OCI-LY1 (cell line): ENCODE results near the gene TMPRSS7.

Experiments used
- H2AFZ ChIP-seq: fragments of 200-600 bp; sonication (generic), shearing (Covaris generic); 2 replicates; pipeline ENCODE4 v1.6.0; 2014; ENCODE audit warnings: antibody characterized with exemption, mild to moderate bottlenecking, low read length
- H3F3A ChIP-seq: fragments of 200-600 bp; sonication (generic), shearing (Covaris generic); 2 replicates; pipeline ENCODE4 v1.6.0; 2014; ENCODE audit warnings: mild to moderate bottlenecking, antibody characterized with exemption, low read length, moderate library complexity; ENCODE audit not compliant: insufficient read depth
- H3K27ac ChIP-seq: fragments of 200-600 bp; sonication (generic); 2 replicates; pipeline ENCODE4 v1.5.1; 2014; ENCODE audit warnings: low read length, mixed run types, mild to moderate bottlenecking, low read depth; ENCODE audit not compliant: poor library complexity, severe bottlenecking
- H3K27me3 ChIP-seq: fragments of 200-600 bp; sonication (generic); 2 replicates; pipeline ENCODE4 v1.6.0; 2014; ENCODE audit warnings: antibody characterized with exemption, mild to moderate bottlenecking, low read length, moderate library complexity; ENCODE audit not compliant: insufficient read depth
- H3K36me3 ChIP-seq: fragments of 200-600 bp; sonication (generic); 2 replicates; pipeline ENCODE4 v1.6.1; 2014; ENCODE audit warnings: mild to moderate bottlenecking, antibody characterized with exemption, low read length, moderate library complexity, mixed read lengths; ENCODE audit not compliant: insufficient read depth
- H3K4me1 ChIP-seq: fragments of 200-600 bp; sonication (generic); 2 replicates; pipeline ENCODE4 v1.5.1; 2014; ENCODE audit warnings: mild to moderate bottlenecking, low read length, moderate library complexity; ENCODE audit not compliant: insufficient read depth, severe bottlenecking
- H3K4me2 ChIP-seq: fragments of 200-600 bp; sonication (generic), shearing (Covaris generic); 2 replicates; pipeline ENCODE4 v1.6.1; 2014; ENCODE audit warnings: low read length
- H3K4me3 ChIP-seq: fragments of 200-600 bp; sonication (generic); 2 replicates; pipeline ENCODE4 v1.5.1; 2014; ENCODE audit warnings: low read length, low read depth, mild to moderate bottlenecking, mixed read lengths; ENCODE audit not compliant: poor library complexity, severe bottlenecking
- H3K79me2 ChIP-seq: fragments of 200-600 bp; shearing (Covaris generic); 2 replicates; pipeline ENCODE4 v1.6.1; 2016; ENCODE audit warnings: mixed run types, low read length, mixed read lengths; ENCODE audit not compliant: insufficient read depth
- H3K9ac ChIP-seq: fragments of 200-600 bp; sonication (generic), shearing (Covaris generic); 2 replicates; pipeline ENCODE4 v1.6.1; 2014; ENCODE audit warnings: mild to moderate bottlenecking, low read length, mixed read lengths
- H3K9me2 ChIP-seq: fragments of 200-600 bp; sonication (generic), shearing (Covaris generic); 2 replicates; pipeline ENCODE4 v1.6.1; 2014; ENCODE audit warnings: low read depth, mild to moderate bottlenecking, low read length, mixed read lengths
- H3K9me3 ChIP-seq: fragments of 200-600 bp; shearing (Covaris generic); 2 replicates; pipeline ENCODE4 v1.6.1; 2014; ENCODE audit warnings: low read length, mixed read lengths
- H4K20me1 ChIP-seq: fragments of 200-600 bp; sonication (generic), shearing (Covaris generic); 2 replicates; pipeline ENCODE4 v1.6.0; 2016; ENCODE audit warnings: mild to moderate bottlenecking, low read length; ENCODE audit not compliant: insufficient read depth
- EZH2 ChIP-seq: fragments of 200-600 bp; sonication (generic), shearing (Covaris generic); IDR thresholded peaks from 2 replicates; pipeline ENCODE4 v1.8.0; 2017; ENCODE audit warnings: borderline replicate concordance, mixed run types, mild to moderate bottlenecking, antibody characterized with exemption, low read length, moderate library complexity, mixed read lengths
- TF ChIP-seq, protein P1 (sequence below): fragments of 200-600 bp; sonication (generic), shearing (Covaris generic); IDR thresholded peaks from 2 replicates; pipeline ENCODE4 v1.5.1; 2017; ENCODE audit warnings: mild to moderate bottlenecking, antibody characterized with exemption, low read length, moderate library complexity, mixed read lengths

The TMPRSS7 gene

DNA sequence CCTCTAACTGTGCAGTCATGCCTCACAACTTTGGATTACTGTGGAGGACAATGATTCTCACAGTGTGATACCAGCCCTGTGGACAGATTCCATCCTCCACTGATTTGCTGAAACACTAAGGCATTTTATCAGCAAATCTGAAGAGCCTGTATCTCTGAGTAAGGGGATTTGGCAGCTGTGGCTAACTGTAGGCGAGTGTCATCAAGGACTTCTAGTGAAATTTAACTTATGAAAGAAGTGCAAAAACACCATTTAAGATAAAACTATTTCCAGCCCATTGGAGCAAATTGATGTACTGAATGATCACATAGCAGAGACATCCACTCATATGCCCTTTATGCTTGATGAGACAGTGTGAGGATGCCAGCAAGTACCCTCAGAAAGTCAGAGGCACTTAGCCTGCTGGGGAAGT lies 13.9 kb upstream of the TMPRSS7 start:
- H4K20me1 ChIP-seq = no peaks in the 10 kb centered on the region
- H2AFZ ChIP-seq = no peak overlapping the region
- H3F3A ChIP-seq = no peaks in the 10 kb centered on the region
- no peaks in the 10 kb centered on the region for H3K9me2 ChIP-seq
- H3K9ac ChIP-seq = no peak overlapping the region
- H3K27ac ChIP-seq = no peak overlapping the region
- no peak overlapping the region for H3K4me3 ChIP-seq
- no peaks in the 10 kb centered on the region for H3K4me1 ChIP-seq
- no peaks in the 10 kb centered on the region for H3K79me2 ChIP-seq
- no peaks in the 10 kb centered on the region for H3K9me3 ChIP-seq
- H3K4me2 ChIP-seq = no peak overlapping the region
- no peak for TF ChIP-seq EZH2
- TF ChIP-seq, protein P1, sequence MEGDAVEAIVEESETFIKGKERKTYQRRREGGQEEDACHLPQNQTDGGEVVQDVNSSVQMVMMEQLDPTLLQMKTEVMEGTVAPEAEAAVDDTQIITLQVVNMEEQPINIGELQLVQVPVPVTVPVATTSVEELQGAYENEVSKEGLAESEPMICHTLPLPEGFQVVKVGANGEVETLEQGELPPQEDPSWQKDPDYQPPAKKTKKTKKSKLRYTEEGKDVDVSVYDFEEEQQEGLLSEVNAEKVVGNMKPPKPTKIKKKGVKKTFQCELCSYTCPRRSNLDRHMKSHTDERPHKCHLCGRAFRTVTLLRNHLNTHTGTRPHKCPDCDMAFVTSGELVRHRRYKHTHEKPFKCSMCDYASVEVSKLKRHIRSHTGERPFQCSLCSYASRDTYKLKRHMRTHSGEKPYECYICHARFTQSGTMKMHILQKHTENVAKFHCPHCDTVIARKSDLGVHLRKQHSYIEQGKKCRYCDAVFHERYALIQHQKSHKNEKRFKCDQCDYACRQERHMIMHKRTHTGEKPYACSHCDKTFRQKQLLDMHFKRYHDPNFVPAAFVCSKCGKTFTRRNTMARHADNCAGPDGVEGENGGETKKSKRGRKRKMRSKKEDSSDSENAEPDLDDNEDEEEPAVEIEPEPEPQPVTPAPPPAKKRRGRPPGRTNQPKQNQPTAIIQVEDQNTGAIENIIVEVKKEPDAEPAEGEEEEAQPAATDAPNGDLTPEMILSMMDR = no peak
- no peaks in the 10 kb centered on the region; the same call in 1 of the 2 replicates for H3K27me3 ChIP-seq
- no peaks in the 10 kb centered on the region for H3K36me3 ChIP-seq

DNA sequence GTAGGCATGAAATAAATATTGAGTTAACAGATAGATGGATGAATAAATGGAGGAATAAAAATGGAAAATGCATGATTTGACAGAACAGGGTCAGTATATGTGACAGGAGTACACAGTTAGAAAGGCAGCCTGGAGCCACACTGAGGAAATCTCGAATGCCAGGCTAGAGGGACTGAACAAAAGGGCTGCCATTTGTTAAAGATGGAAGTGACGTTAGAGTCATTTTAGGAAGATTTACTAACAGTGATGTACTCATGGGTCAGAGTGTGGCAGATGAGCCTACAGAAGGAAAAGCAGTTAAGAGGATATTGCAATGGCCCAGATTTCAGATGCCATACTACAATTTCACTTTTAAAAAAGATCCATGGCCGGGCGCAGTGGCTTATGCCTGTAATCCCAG lies 7.4 kb upstream of the TMPRSS7 start:
- no peaks in the 10 kb centered on the region for H3K36me3 ChIP-seq
- no peaks in the 10 kb centered on the region for H3K9me3 ChIP-seq
- TF ChIP-seq EZH2 = no peak
- TF ChIP-seq, protein P1 = no peak
- no peak overlapping the region for H2AFZ ChIP-seq
- H4K20me1 ChIP-seq = no peaks in the 10 kb centered on the region
- no peaks in the 10 kb centered on the region for H3K9me2 ChIP-seq
- no peak overlapping the region for H3K27ac ChIP-seq
- H3F3A ChIP-seq = no peaks in the 10 kb centered on the region
- H3K4me1 ChIP-seq = no peaks in the 10 kb centered on the region
- no peak overlapping the region for H3K9ac ChIP-seq
- H3K27me3 ChIP-seq = no peaks in the 10 kb centered on the region; the same call in 1 of the 2 replicates
- H3K4me3 ChIP-seq = no peak overlapping the region
- H3K4me2 ChIP-seq = no peak overlapping the region
- no peaks in the 10 kb centered on the region for H3K79me2 ChIP-seq

DNA sequence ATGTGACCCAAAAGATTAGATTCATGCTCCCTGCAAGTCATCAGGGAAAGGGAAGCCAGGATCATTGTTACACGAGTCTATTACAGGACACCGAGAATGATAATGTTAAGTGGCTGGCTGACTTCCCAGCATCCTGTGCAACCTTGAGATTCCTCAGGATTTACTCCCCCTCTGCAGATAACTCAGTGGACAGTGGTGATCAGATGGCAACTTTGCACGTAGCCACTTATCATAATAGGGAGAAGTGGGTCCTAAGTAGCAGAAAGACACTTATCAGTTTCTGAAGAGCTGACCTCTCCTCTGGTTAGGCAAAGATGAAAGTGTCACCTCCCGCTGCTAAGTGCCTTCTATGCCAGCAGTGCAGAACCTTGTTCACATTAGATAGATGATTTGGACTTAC lies 6.7 kb upstream of the TMPRSS7 start:
- Histone ChIP-seq H3K27me3 (no peaks in the 10 kb centered on the region), H3K4me3 (no peak overlapping the region), H3K27ac (no peak overlapping the region), H3K4me2 (no peak overlapping the region), H3K4me1 (no peaks in the 10 kb centered on the region), H2AFZ (no peak overlapping the region), H3K9me2 (no peaks in the 10 kb centered on the region), H3K9ac (no peak overlapping the region), H3F3A (no peaks in the 10 kb centered on the region), H4K20me1 (no peaks in the 10 kb centered on the region), H3K9me3 (no peaks in the 10 kb centered on the region), H3K79me2 (no peaks in the 10 kb centered on the region), H3K36me3 (no peaks in the 10 kb centered on the region)
- TF ChIP-seq EZH2 = no peak
- TF ChIP-seq, protein P1 = no peak
